ENCODE measurements around the gene STRIT1. TPM values are rescaled to one million over a fixed set of nuclear protein-coding genes. Genes with fewer than 3 reads are reported as not detected.

Gene STRIT1
- not detected for total RNA-seq
- long read RNA-seq, result 0 reads

DNA sequence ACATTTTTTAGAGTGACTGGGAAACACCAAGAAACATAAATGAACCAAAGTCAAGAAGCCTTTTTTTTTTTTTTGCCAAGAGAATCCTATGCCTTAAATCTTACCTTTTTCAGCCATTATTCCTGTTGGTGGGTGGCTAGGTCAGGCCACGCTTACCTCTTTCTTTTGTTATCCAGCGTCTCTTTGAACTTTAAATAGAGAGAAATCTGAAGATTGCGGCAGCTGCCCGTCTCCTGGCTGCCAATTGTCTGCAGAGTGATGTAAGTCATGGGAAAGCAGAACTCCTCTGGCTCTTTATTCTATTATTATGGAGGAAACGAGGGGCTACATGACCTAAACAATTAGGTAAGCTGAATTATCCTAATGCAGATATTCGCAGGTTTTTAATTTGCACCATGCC lies at the start of gene STRIT1:
TSS of gene STRIT1 (minus strand) at position 168 of the 400 bp plus-strand sequence.
- ATAC-seq, result no peak
- no peak for DNase-seq
- intact Hi-C loops (cut with DNase I), result no loop called here

GRCh38 chr3:155342344-155342743 lies 48.9 kb upstream of the STRIT1 start:
- ATAC-seq, result no peak
- no peak for DNase-seq
- intact Hi-C loops (cut with DNase I), result no loop called here

DNA sequence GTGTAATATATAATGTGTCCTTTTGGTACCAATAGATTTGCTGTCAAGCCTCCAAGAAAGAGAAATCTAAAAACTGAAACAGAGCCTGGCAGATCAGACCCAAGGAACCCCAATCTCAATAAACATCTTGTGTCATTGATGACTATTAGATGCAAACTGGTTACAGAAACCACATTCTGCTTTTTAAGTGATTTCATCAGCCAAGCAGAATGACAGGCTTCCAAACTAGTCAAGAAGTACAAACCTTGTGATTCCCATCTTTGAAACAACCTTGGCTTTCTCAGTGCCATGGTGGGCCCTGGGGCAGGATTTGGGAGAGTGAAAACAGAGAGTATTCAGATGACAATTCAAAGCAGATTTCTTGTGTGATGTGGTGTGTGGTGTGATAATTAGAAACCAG lies 45.6 kb upstream of the STRIT1 start:
- intact Hi-C loops (cut with DNase I), result no loop called here
- DNase-seq, result no peak
- ATAC-seq, result no peak

- intact Hi-C loops (cut with DNase I), result no loop called here
- DNase-seq (no peak), ATAC-seq (no peak)
These were observed 42.4 kb upstream of the STRIT1 start for GRCh38 chr3:155335724-155336354.

DNA sequence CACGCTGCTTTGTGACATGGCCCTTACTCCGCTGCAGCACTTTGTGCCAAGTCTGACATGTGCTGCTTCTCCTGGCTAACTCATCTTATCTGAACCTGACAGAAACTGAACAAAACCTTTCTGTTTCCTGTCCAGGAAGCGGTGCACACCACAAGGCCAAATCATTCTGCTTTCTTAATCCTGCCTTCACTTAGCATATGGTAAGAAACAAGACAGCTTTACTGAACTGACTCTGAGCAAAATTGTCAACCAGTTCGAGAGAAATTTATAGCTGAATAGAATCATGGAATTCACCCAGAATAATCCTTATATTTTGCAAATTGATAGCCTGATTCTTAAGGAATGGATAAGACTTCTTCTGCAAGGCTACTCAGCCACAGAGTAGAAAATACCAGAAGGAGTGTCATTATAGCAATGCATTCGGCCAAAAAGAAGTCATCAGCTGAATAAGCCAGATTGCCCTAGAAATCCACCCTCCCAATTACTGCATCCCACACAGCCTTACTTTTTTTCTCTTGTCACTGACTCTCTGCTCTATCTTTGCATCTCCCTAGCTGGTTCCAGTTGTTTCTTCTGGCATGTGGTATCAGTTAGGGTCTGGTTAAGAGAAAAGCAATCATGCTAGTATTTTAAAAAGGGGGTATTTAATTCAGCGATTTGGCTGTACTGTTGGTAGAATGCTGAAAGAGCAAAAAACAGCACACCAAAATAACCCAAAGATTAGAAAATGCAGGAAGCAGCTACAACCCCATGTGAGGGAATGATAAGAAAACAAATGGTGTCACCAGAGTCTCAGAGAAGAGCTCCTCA lies 41.6 kb upstream of the STRIT1 start:
- DNase-seq, result no peak
- intact Hi-C loops (cut with DNase I), result loop anchor here in 1 of 2 donors (5.0 kb wide), 1 partner anchor 738 kb away; no protein-coding TSS in a partner anchor
- peak in 1 of 2 donors; percentile 47 for ATAC-seq

- intact Hi-C loops (cut with DNase I), result loop anchor here in 1 of 2 donors (5.0 kb wide), 1 partner anchor 737 kb away; no protein-coding TSS in a partner anchor
- DNase-seq (no peak), ATAC-seq (no peak)
These were observed 40.9 kb upstream of the STRIT1 start for GRCh38 chr3:155334215-155334913.

- intact Hi-C loops (cut with DNase I), result loop anchor here in 1 of 2 donors (5.0 kb wide), 1 partner anchor 735 kb away; no protein-coding TSS in a partner anchor
- no peak for DNase-seq
- no peak for ATAC-seq
These were observed 39.2 kb upstream of the STRIT1 start for GRCh38 chr3:155332716-155333115.

GRCh38 chr3:155331078-155331477 lies 37.6 kb upstream of the STRIT1 start:
- ATAC-seq (no peak), DNase-seq (no peak)
- intact Hi-C loops (cut with DNase I), result loop anchor here in 1 of 2 donors (5.0 kb wide), 1 partner anchor 734 kb away; no protein-coding TSS in a partner anchor

- DNase-seq (no peak), ATAC-seq (no peak)
- intact Hi-C loops (cut with DNase I), result loop anchor here in 1 of 2 donors (5.0 kb wide), 1 partner anchor 733 kb away; no protein-coding TSS in a partner anchor
These were observed 36.9 kb upstream of the STRIT1 start for GRCh38 chr3:155330370-155330769.

DNA sequence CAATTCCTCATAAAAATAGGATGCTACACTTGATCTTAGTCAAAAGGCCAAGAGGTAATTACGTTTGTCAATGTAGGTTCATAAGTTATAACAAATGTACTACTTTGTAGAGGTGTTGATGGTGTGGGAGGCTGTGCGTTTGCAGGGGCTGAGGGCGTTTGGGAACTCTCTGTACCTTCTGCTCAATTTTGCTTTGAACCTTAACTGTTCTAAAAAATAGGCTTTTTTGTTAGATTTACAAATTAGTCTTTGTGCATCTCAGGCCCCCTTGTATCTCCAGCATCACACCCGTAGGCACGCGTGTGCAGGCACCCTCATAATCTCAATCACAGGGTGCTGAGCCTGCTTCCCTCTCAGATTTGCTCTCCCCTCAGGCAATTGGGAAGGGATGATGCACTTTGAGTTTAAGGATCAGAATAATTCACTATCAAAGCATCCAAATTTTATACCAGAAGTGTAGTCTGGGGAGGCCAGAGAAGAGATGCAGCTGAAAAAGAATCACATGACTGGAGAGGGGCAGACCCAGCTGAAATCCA lies 36.1 kb upstream of the STRIT1 start:
- intact Hi-C loops (cut with DNase I), result loop anchor here (5.0 to 10.0 kb wide), 2 partner anchors 732 to 995 kb away; no protein-coding TSS in a partner anchor
- ATAC-seq (no peak), DNase-seq (no peak)

- intact Hi-C loops (cut with DNase I), result loop anchor here in 1 of 2 donors (10.0 kb wide), 1 partner anchor 993 kb away; no protein-coding TSS in a partner anchor
These were observed 34.4 kb upstream of the STRIT1 start for GRCh38 chr3:155327871-155328270.

DNA sequence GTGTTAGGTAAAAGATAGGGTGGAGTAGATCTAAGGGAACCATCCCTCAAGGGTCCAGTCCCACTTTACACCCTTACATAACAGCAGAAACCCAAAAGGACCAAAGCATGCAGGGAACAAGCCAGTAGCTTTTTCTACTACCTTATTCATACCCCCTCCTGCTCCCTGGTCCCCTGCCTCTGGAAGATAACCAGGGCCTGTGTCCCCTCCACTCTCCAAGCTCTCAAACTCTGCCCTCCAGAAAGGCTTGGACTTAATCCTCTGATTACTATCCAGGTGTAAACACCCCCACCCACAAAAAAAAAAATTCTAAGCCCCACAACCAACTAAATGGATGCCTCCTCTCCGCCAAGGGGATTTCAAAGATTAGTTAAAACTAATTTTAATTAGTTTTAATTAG lies 33.9 kb upstream of the STRIT1 start:
- ATAC-seq (no peak), DNase-seq (no peak)
- intact Hi-C loops (cut with DNase I), result loop anchor here in 1 of 2 donors (10.0 kb wide), 1 partner anchor 993 kb away; no protein-coding TSS in a partner anchor

More at GRCh38 chr3:155327871-155328270, 34.4 kb upstream of the STRIT1 start:
- ATAC-seq (no peak), DNase-seq (no peak)

DNA sequence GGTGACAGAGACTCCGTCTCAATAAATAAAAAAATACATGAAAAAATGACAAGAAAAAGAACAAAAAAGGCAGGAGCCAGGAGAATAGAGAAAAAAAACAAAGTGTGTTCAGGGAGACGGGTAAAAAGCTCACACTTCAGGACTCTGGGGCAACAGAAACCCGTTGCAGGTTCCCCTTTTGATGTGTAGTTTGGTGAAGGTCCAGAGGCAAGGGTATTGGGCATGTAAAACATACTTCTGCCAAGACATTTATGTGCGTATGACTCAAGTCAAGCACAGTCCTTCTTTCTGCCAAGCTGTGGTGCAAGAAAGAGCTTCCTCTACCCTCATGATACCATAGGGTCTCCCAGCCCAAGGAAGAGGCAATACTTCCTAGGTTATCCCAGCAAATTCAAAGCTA lies 33.4 kb upstream of the STRIT1 start:
- intact Hi-C loops (cut with DNase I), result loop anchor here in 1 of 2 donors (10.0 kb wide), 1 partner anchor 992 kb away; no protein-coding TSS in a partner anchor
- DNase-seq (no peak), ATAC-seq (no peak)

DNA sequence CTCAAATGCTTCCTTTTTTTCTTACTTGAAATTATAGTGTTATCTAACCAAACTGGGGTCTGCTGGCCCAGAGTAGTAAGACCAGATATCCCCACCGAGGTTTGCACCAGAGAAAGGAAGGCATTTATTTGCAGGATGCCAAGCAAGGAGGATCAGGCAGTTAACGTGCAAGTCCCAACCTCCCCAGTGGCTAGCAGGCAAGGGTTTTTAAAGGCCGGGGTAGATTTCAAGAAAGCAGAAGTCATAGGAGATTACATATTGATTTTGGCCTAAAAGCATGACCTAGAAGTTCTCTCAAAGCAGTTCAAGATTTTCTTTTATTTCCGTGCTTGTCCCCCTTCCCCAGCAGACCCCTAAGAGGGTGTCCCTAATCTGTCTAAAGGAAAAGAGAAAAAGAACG lies 32.8 kb upstream of the STRIT1 start:
- DNase-seq (no peak), ATAC-seq (no peak)
- intact Hi-C loops (cut with DNase I), result loop anchor here in 1 of 2 donors (10.0 kb wide), 1 partner anchor 991 kb away; no protein-coding TSS in a partner anchor

GRCh38 chr3:155325263-155325835 lies 31.9 kb upstream of the STRIT1 start:
- DNase-seq, result no peak
- intact Hi-C loops (cut with DNase I), result loop anchor here in 1 of 2 donors (10.0 kb wide), 1 partner anchor 991 kb away; no protein-coding TSS in a partner anchor
- ATAC-seq, result no peak

DNA sequence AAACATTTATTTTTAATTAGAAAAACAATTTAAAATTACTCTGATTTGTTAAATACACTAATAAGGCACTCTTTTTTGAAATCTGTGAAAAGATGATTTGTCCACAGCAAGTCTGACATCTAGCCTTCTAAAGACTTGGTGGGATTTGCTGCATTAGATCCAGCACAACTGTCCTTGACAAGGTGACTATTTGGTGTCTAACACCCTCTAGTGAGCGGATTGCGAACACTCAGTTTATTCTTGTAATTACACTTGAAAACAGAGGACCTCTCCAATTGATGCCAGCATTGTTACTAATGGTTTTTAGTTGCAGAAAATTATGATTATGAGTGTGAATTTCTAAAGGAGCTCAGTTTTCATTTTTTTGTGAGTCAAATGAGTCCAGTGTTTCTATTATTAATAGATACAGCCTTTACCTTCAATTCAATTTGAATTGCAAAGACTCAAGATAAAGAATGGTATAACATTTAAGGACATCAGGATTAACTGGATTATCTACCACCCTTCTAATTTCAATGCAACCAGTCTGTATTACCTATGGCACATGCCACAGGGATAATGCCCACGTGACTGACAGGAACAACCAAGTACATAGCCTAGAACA lies 29.7 kb upstream of the STRIT1 start:
- intact Hi-C loops (cut with DNase I), result loop anchor here (5.0 to 10.0 kb wide), 4 partner anchors 556 to 991 kb away; no protein-coding TSS in a partner anchor
- ATAC-seq, result peak; percentile 73 to 74
- DNase-seq, result no peak

- ATAC-seq (no peak), DNase-seq (no peak)
- intact Hi-C loops (cut with DNase I), result loop anchor here (5.0 to 10.0 kb wide), 4 partner anchors 554 to 989 kb away; no protein-coding TSS in a partner anchor
These were observed 27.9 kb upstream of the STRIT1 start for GRCh38 chr3:155321418-155321817.

- no peak for ATAC-seq
- intact Hi-C loops (cut with DNase I), result loop anchor here (5.0 to 10.0 kb wide), 4 partner anchors 554 to 989 kb away; no protein-coding TSS in a partner anchor
- no peak for DNase-seq
These were observed 27.5 kb upstream of the STRIT1 start for GRCh38 chr3:155320934-155321333.
